GM21515 (cell line): ENCODE measurements around the gene BAZ2B.
"Not testable (repeated sequence)": the region's sequence is repeated elsewhere in the genome, so short reads cannot be mapped to it uniquely, and the experiment has no call there.

Experiments used
- ATAC-seq: cut with Tn5 transposase; IDR thresholded peaks from one replicate; pipeline ENCODE4 v1.9.1; 2021; ENCODE audit not compliant: unreplicated experiment

The BAZ2B gene

DNA sequence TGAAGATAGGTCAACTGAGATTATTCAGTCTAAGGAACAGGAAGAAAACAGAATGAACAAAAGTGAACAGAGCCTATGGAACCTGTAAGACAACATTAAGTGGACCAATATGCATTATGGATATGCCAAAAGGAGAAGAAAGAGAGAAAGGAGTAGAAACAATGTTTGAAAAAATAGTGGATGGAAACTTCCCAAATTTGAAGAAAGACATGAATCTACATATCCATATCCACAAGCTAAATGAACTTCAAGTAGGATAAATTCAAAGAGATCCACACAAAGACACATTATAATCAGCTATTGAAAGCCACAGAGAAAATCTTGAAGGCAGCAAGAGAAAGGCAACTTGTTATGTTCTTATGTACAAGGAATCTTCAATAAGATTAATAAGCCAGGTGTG lies 74.2 kb downstream of the BAZ2B start:
- ATAC-seq = no peak

DNA sequence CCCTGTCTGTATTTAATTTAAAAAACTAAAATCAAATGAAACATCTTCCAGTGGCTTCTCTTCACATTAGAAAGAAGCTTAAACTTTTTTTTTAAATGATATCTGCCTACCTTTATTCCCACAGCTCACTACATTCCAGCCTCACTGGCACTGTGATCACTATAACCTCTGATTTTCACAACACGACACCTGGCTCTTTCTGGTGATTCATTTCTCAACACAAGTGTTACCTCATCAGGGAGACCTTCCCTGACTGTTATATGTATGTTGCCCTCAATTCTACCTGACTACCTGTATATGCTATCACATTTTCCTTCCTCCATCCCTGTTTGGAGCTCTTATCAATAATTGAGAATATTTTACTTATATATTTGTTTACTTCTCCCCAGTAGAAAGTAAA lies 76.6 kb downstream of the BAZ2B start:
- no peak for ATAC-seq

DNA sequence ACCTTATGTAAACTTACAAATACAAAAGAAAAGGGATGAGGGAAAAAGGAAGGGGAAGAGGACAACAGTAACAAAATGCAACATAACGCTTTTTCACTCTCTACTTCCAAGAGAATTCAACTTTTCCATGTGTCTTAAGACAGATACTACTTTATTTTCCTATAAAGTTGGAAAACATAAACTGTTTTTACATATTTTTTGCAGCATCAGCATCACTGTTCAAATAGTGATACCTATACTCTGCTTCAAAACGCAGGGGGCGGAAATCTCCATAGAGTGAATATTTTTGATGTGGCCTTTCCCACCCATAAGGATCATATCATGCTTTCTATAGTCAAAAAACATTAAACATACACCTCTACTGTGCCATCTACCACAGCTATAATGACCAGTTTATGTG lies 77.5 kb downstream of the BAZ2B start:
- ATAC-seq = no peak

DNA sequence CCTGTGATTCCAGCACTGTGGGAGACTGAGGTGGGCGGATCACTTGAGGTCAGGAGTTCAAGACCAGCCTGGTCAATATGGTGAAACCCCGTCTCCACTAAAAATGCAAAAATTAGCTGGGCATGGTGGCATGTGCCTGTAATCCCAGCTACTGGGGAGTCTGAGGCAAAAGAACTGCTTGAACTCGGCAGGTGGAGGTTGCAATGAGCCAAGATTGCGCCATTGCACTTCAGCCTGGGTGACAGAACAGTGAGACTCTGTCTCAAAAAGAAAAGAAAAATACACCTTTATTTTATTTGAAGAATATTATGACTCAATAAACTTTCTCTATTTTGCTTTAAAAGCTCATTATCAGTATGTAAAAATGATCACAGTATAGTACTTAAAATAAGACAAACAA lies 81.1 kb downstream of the BAZ2B start:
- ATAC-seq = not testable (repeated sequence)

DNA sequence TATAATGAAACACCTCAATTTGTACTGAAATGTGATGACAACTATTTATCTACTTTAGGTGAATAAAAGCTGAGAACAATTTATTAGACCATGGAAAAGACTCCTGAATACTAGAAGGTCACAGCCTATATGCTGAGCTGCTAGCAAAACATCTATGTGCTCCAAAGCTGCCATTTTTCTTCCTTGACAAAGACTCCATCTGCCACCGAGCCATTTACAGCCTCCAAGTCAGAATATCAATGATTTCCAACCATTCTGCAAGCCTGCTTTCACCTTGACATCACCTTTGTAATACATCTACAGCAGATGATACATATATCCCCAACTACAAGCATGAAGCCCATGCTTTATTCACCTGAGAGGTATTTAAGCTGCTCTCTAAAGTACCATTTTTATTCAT lies 84.9 kb downstream of the BAZ2B start:
- ATAC-seq = no peak

DNA sequence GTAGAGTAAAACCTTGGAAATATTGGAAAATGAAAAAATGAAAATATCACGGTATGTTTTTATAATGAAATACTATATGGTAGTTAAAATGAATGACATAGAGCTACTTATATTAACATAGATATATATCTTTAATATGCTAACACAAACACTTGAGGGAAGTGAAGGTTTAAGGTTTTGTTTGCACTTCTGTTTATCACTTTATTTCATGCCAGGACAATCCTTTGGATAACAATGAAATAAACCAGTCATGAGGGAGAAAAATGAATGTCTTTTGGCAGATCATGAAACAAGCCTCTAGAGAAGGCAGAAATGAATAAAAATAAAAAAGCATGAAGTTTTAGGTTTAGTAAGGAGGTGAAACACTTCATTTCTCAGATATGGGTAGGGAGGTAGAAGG lies 89.9 kb downstream of the BAZ2B start:
- ATAC-seq = no peak

DNA sequence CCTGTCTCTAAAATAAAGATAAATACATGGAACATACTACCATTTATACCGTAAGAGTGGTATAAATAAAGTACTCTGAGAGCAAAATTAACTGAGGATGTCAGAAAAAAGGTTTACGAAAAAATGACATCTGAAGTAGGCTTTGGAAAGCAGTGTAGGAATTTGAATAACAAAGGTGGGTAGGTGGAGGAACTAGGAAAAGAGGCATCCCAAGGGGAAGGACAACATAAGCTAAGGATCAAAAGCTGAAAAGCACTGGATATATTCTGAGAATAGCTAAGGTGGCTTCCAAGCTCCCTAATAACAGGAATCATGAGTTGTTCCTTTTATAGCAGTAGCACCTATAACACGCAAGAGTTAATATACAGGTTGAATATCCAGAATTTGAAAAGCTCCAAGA lies 91.3 kb downstream of the BAZ2B start:
- no peak for ATAC-seq

DNA sequence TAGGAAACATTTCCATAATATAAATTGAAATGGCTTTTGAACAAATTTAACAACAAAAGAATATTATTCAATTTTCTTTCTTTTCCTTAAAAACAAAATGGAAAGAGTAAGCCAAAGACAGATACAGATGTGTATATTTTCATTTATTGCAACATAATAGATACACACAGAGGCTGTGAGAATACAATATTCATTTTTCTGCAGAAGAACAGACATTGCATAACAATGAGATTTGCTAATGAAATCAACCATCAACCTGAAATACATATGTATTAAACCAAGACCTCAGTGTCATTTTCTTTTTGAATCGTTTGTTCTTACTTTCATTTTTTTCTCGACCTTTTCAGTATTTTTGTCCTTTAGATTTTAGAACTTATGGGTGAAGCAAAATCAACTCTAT lies 95.1 kb downstream of the BAZ2B start:
- ATAC-seq = no peak

DNA sequence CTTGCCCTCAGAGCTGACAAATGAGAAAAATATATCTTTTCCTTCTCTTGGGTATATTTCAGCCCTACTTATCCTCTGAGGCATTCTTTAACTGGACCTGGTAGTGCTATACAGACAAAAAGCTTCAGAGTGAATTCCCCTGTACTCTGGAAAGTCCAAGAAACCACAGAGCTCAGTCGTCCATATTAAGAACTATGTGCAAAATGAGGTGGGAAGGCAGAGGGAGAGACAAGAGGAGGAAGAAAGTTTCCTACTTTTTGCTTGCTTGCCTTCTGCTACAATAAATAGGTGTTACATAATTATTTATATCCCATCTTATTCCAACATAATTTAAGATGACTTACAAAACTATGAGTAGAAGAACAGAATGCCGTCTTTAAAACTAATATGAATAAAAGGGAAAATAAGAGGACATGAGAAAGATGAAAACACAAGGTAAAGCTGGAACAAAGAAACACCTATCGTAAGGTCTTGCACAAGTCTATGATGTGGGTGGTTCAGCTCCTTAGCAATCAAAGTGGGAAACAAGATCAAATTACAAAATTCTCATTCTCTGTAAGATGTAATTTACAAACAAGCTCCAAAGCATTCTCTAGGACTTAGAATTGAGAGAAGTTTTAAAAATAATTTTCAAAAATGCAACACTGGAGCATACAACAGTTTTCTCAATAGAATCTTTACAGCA lies 97.9 kb downstream of the BAZ2B start:
- no peak for ATAC-seq

DNA sequence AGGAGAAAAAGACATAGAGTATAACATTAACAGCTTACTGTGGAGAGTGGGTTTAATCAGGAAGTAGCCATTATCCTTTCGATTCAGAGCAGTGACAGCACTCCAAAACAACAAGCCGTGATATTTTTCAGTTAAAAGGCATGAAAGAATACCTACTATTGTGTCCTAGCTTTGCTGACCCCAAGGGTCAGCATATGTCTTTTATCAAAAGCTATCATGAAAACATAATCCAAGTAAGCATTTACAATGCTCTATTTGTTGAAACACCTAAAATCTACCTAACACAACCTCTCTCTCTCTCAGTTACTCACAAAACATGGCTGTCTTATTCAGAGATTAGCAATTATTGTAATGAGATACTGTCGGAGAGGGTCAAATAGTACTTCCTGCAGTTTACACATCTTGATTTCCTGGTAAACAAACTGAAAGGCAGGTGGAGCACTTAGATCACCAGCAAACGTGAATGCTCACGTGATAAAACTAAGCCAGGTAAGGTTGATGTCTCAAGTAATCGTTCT lies 100.0 kb downstream of the BAZ2B start:
- peak; percentile 90 for ATAC-seq

DNA sequence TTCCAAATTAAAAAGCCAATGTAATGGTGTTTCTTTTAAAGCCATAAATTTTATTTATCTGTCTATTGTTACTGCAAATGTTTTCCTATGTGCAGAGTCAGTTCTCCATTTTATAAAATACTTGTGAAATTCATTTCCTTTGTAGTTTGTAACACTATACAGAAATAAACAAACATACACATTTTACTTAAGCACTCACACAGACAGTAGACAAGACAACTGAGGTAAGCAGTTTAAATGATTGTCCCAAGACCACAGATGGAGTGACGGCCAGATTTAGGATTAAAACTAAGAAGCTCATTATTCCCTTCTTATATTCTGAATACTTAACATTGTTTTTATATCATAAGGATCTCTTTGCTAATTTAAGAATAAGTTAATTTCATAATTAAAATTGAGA lies 100.9 kb downstream of the BAZ2B start:
- ATAC-seq = no peak

DNA sequence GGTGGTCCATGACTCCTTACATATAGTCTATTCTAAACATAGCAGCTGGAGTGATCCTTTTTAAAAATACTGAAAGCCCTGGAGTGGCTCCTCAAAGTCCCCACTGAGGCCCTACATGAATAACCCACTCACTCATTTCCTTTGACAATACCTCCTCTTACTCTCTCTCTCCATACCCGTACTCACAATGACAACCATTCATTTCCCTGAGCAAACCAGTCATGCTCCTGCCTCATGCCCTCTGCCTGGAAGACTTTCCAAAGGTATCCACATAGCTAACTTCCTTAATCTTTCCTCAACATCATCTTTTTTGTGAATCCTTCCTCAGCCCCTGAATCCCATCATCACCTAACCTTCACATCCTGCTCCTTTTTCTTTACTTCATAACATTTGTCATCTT lies 102.6 kb downstream of the BAZ2B start:
- ATAC-seq = no peak

DNA sequence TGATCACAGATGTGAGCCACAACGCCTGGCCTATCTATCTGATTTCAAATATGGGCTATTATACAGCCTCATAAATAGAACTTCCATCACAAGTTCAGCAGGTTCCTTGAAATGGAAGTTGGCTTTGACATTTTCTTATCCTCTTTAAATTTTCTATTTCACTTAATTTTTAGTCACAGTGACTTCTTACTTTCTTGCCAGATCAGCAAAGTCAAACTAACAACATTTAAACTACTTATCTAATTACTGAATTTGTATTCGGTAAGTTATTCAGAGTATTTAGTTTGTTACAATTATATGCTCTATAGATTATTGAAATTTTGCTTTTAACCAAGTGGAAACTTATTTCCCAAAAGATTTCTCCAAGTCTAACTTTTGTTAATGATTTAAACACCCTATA lies 108.2 kb downstream of the BAZ2B start:
- ATAC-seq = no peak

DNA sequence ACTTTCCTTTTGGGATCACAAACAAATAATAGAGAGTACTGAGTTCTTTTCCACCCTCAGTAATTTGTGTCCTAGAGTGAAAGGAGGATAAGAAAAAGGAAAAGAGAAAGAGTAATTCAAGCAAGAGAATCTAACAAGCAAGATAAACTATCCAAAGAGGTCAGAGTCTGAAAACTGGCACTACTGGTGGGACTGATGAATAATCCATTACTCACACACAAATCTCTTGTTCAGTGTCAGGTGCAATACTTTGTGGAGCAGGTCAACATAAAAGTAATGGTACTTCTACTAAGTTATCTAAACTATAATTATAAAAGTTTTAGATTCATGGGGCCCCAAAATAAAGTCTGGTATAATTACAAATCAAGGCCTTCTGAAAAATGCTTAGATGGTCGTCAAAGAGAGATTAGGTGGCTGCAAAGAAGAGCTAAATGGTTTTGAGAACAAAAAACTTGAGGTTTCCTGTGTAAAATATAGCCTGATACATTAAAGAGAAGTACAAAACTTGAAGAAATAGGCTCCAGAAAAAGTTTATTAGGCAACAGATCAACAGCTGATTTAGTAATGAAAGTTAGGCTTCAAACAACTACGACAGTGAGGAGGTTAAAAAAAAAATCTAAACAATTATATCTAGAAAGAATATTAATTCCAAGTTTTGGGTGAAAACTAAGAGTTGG lies 109.4 kb downstream of the BAZ2B start:
- no peak for ATAC-seq

DNA sequence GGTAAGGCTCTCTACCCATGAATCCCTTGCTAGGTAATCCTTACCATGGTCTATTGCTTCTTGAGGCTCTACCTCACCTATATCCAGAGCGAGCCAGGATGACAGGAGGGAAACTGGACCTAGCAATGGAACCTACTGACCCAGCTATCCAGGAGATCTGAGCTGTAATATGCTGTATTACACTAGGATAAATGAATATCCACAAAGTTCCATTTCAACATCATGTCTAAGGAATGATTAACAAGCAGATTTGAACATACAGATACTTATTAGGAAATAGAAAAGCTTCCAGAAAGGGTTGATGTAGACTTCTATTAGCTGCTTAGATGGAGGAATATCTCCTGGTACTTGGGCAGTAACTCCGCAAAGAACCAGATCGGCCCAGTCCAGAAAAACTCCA lies 110.1 kb downstream of the BAZ2B start:
- no peak for ATAC-seq

DNA sequence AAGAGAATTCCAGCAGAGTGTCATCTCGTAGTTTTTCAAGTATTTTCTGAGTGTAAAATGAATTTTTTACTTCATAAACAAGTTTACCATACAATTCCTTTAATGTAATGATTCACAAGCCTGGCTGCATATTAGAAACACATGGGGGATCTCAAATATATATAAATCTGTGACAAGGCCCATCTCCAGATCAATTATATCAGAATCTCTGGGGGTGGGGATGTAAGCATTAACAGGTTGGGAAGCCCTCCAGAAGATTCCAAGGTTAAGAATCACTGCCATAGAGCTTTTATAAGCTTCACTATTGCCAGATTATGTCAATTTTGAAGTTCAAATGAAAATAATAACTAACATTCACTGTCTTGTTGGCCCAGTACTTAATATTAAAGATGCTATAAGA lies 111.2 kb downstream of the BAZ2B start:
- ATAC-seq = no peak

DNA sequence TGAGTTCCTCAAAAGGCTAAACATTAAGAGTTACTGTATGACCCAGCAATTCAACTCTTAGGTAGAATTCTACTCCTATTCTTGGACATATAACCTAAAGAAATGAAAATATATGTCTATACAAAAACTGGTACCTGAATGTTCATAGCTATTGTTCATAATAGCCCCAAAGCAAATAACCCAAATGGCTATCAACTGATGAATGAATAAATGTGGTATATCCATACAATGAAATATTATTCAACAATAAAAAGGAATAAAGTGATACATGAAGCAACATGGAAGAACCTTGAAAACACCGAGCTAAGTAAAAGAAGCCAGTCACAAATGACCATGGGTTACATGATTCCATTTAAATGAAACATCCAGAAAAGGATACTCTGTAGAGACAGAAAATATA lies 114.6 kb downstream of the BAZ2B start:
- no peak for ATAC-seq

DNA sequence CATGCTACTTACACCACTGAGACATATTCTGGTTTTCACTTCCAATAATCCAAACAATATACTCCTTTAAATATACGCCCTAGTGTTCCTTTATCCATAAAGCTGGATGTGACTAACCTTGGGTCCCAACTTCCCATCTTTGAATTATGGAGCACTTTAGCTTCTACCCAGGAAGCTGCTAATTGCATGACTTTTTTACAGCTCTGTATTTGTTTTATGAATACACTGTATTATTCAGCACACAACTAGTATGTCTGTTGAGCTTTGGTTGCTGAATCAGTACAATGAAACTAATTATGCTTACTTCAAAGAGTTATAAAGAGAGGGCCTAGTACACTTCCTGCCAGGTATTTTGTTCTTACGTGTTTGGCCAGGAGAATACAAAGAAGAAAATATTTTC lies 118.5 kb downstream of the BAZ2B start:
- no peak for ATAC-seq

DNA sequence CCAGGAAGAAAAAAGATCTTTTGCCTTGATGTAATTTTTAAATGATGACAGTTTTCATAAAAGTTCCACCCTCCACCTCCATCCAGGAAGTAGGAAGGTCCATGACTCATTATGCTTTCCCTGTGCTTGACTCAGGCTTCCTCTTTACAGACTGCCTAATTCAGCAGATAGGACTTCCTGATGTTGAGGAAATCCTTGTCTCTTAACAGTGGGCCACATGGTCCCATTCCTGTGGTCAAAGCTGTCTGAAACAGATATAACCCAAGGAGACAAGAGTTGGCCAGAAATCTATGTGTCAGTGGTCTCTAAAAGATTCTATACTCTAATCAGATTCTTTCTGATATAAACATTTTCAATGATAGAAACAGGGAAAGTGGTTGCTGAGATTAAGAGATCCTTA lies 119.1 kb downstream of the BAZ2B start:
- no peak for ATAC-seq

DNA sequence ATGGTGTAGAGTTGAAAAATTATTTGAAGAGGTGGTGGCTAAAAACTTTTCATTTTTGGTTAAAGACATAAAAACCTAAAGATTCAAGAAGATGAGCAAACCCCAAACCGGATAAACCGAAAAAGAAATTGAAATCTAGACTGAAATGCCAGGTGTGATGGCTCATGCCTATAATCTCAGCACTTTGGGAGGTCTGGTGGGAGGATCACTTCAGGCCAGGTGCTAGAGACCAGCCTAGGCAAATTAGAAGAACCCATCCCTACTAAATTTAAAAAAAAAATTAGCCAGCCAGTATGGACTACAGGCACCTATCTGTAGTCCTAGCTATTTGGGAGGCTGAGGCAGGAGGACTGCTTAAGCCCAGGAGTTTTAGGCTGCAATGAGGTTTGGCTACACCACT lies 126.9 kb downstream of the BAZ2B start:
- no peak for ATAC-seq

DNA sequence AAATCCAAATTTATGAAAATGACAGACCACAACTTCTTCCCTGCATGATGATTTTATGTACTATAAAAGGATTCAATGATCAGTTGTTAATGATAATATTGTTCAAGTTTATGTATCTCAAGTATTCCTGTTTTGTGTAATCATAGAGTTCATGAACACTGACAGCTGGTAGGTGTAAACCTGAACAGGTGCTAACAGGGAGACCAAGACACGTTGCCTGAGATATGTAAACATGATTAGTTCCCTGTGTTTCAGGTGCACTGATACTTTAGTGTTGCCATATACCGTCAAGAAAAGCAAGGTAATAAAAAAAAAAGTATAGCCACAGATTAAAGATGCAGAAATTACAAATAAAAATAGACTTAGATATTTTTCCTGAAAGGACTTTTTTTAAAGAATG lies 131.8 kb downstream of the BAZ2B start:
- no peak for ATAC-seq

DNA sequence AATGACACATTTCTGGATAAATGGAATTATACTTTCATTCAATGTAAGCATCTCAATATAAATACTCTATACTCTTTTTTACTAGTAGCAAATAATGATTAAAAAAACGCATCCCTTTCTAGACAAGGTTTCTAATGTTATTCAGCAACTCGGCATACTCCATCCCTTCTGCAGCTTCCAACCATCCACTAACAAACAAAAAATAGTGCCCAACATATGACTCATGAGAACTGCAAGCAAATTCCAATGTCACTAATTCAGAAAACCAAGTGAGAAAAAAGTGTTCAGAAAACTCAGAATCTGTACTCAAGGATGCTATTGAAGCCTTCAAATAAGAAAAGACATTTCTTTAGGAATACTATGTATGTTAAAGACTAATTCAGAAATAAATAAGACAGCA lies 140.0 kb downstream of the BAZ2B start:
- ATAC-seq = no peak

DNA sequence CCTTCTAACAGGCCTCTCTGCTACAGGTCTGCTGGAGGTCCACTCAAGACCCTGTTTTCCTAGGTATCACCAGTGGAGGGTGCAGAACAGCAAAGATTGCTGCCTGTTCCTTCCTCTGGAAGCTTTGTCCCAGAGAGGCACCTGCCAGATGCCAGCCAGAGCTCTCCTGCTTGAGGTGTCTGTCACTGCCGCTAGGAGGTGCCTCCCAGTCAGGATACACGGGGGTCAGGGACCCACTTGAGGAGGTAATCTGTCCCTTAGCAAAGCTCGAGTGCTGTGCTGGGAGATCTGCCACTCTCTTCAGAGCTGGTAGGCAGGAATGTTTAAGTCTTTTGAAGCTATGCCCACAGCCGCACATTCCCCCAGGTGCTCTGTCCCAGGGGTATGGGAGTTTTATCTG lies 140.6 kb downstream of the BAZ2B start:
- ATAC-seq = no peak
